Measurements from ENCODE around the gene ATG5.
"Not testable (repeated sequence)": the region's sequence is repeated elsewhere in the genome, so short reads cannot be mapped to it uniquely, and the experiment has no call there.

- not testable (repeated sequence) for TF ChIP-seq POLR2A, POLR2AphosphoS5 (IDR thresholded peaks at IDR 0.05; ENCODE audit: low read depth, low read length)
These were observed 173.1 kb downstream of the ATG5 start for GRCh38 chr6:106152476-106152875.

All from GM12892 (cell line).